ENCODE results near the gene UBAC2. TPM values are rescaled to one million over a fixed set of nuclear protein-coding genes. Genes with fewer than 3 reads are reported as not detected.

UBAC2 gene
- total and polyA plus RNA-seq, 2 of the 8 experiments (the other 6 are each of a cell fraction or from before 2014, with no cell fraction given), result 75.9 to 76.9 TPM

GRCh38 chr13:99340638-99341037 lies 140.0 kb downstream of the UBAC2 start (continued):
- TF ChIP-seq ZNF274 (IDR thresholded peaks at IDR 0.05; ENCODE audit: borderline replicate concordance, extremely low read depth, low read length), result no peak
- no peak for TF ChIP-seq SUZ12 (IDR thresholded peaks at IDR 0.05; ENCODE audit: low read length)
- TF ChIP-seq NANOG (IDR thresholded peaks at IDR 0.05; ENCODE audit: insufficient read depth, low read depth, low read length, poor library complexity, severe bottlenecking), result no peak
